HEK293 (cell line): ENCODE data around the gene UBR4.
A peak's percentile ranks its signal among the peaks of the same experiment; 100 is the strongest.

Experiments used
- CTCF ChIA-PET: fragments of 350-600 bp; formaldehyde crosslinking; extraction: SDS; loops from one replicate; lab custom pipeline; 2021; ENCODE audit warnings: antibody characterized with exemption; lab: Yijun Ruan, JAX
- POLR2A ChIA-PET: fragments of 300-600 bp; formaldehyde crosslinking; extraction: SDS; loops from one replicate; lab custom pipeline; 2020; ENCODE audit warnings: antibody characterized with exemption, inconsistent platforms; lab: Yijun Ruan, JAX
- H3K27ac ChIP-seq: fragments of 200-500 bp; sonication (Bioruptor generic); 2 replicates; pipeline ENCODE4 v1.5.1; 2014; ENCODE audit warnings: low read depth, low read length, control low read depth, inconsistent platforms; ENCODE audit errors: extremely low read depth
- H3K36me3 ChIP-seq, 2 experiments: fragments of 200-500 bp in 1 of 2; sonication (Bioruptor generic) in 1 of 2; 1 replicate in 1 of 2; 2 replicates in 1 of 2; pipeline ENCODE4 v1.5.1; 2014 to 2017; ENCODE audit warnings: inconsistent platforms in 2 of 2, low read length in 2 of 2; ENCODE audit not compliant: control insufficient read depth in 2 of 2, insufficient read depth in 1 of 2
- H3K4me1 ChIP-seq: fragments of 200-500 bp; sonication (Bioruptor generic); 2 replicates; pipeline ENCODE4 v1.5.1; 2014; ENCODE audit warnings: mild to moderate bottlenecking, low read length, inconsistent platforms; ENCODE audit not compliant: control insufficient read depth, insufficient read depth
- H3K4me3 ChIP-seq: 2 replicates; pipeline ENCODE4 v1.5.1; 2011; ENCODE audit warnings: low read depth, mild to moderate bottlenecking, control low read depth, low read length, moderate library complexity
- H3K9me3 ChIP-seq: fragments of 200-500 bp; sonication (Bioruptor generic); 2 replicates; pipeline ENCODE4 v1.5.1; 2014; ENCODE audit warnings: low read depth, low read length, inconsistent platforms; ENCODE audit not compliant: control insufficient read depth, insufficient read depth
- BCL6B ChIP-seq: fragments of 450-650 bp; formaldehyde crosslinking; IDR thresholded peaks from 2 replicates; pipeline ENCODE4 v1.5.1; 2017; ENCODE audit warnings: missing biosample characterization, missing genetic modification characterization
- EGR2 ChIP-seq: fragments of 450-650 bp; formaldehyde crosslinking; IDR thresholded peaks from 2 replicates; pipeline ENCODE4 v1.5.1; 2016; ENCODE audit warnings: low read depth, missing biosample characterization, missing genetic modification characterization
- GLIS1 ChIP-seq: fragments of 450-650 bp; formaldehyde crosslinking; IDR thresholded peaks from 2 replicates; pipeline ENCODE4 v1.5.1; 2016; ENCODE audit warnings: missing biosample characterization, missing genetic modification characterization
- KLF1 ChIP-seq: fragments of 450-650 bp; formaldehyde crosslinking; IDR thresholded peaks from 2 replicates; pipeline ENCODE4 v1.5.1; 2016; ENCODE audit warnings: missing biosample characterization, missing genetic modification characterization
- YY1 ChIP-seq: fragments of 450-650 bp; formaldehyde crosslinking; IDR thresholded peaks from 2 replicates; pipeline ENCODE4 v1.5.1; 2018; ENCODE audit warnings: missing biosample characterization, missing genetic modification characterization
- ZBTB11 ChIP-seq: fragments of 450-650 bp; formaldehyde crosslinking; conservative IDR thresholded peaks from 2 replicates; pipeline ENCODE4 v1.5.1; 2016; ENCODE audit warnings: low read depth, missing biosample characterization, missing genetic modification characterization
- ZBTB21 ChIP-seq: fragments of 450-650 bp; formaldehyde crosslinking; IDR thresholded peaks from 2 replicates; pipeline ENCODE4 v1.5.1; 2017; ENCODE audit warnings: missing biosample characterization, missing genetic modification characterization
- ZBTB48 ChIP-seq: fragments of 450-650 bp; formaldehyde crosslinking; IDR thresholded peaks from 2 replicates; pipeline ENCODE4 v1.5.1; 2016; ENCODE audit warnings: missing biosample characterization, missing genetic modification characterization
- ZFHX2 ChIP-seq: fragments of 450-650 bp; formaldehyde crosslinking; conservative IDR thresholded peaks from 2 replicates; pipeline ENCODE4 v1.5.1; 2016; ENCODE audit warnings: missing biosample characterization, missing genetic modification characterization
- ZFP69B ChIP-seq: fragments of 450-650 bp; formaldehyde crosslinking; IDR thresholded peaks from 2 replicates; pipeline ENCODE4 v1.5.1; 2016; ENCODE audit warnings: missing biosample characterization, missing genetic modification characterization
- ZNF112 ChIP-seq: fragments of 450-650 bp; formaldehyde crosslinking; IDR thresholded peaks from 2 replicates; pipeline ENCODE4 v1.5.0; 2017; ENCODE audit warnings: missing biosample characterization, missing genetic modification characterization
- ZNF211 ChIP-seq: fragments of 450-650 bp; formaldehyde crosslinking; IDR thresholded peaks from 2 replicates; pipeline ENCODE4 v1.5.1; 2016; ENCODE audit warnings: low read depth, missing biosample characterization, missing genetic modification characterization
- ZNF350 ChIP-seq: fragments of 450-650 bp; formaldehyde crosslinking; IDR thresholded peaks from 2 replicates; pipeline ENCODE4 v1.5.0; 2017; ENCODE audit warnings: missing biosample characterization, mild to moderate bottlenecking, missing genetic modification characterization
- ZNF366 ChIP-seq: fragments of 450-650 bp; formaldehyde crosslinking; conservative IDR thresholded peaks from 2 replicates; pipeline ENCODE4 v1.5.1; 2016; ENCODE audit warnings: missing biosample characterization, missing genetic modification characterization
- ZNF433 ChIP-seq: fragments of 450-650 bp; formaldehyde crosslinking; IDR thresholded peaks from 2 replicates; pipeline ENCODE4 v1.5.1; 2016; ENCODE audit warnings: missing biosample characterization, missing genetic modification characterization, low read depth
- ZNF529 ChIP-seq: fragments of 450-650 bp; formaldehyde crosslinking; IDR thresholded peaks from 2 replicates; pipeline ENCODE4 v1.5.1; 2017; ENCODE audit warnings: missing genetic modification characterization, missing biosample characterization; ENCODE audit not compliant: insufficient replicate concordance
- ZNF560 ChIP-seq: fragments of 450-650 bp; formaldehyde crosslinking; IDR thresholded peaks from 2 replicates; pipeline ENCODE4 v1.5.1; 2017; ENCODE audit warnings: missing biosample characterization, missing genetic modification characterization, borderline replicate concordance
- ZNF623 ChIP-seq: fragments of 450-650 bp; formaldehyde crosslinking; IDR thresholded peaks from 2 replicates; pipeline ENCODE4 v1.5.1; 2016; ENCODE audit warnings: missing biosample characterization, missing genetic modification characterization
- ZNF777 ChIP-seq: fragments of 450-650 bp; formaldehyde crosslinking; IDR thresholded peaks from 2 replicates; pipeline ENCODE4 v1.5.1; 2017; ENCODE audit warnings: missing biosample characterization, missing genetic modification characterization, borderline replicate concordance

Gene UBR4

GRCh38 chr1:19043579-19044443 lies 166.3 kb downstream of the UBR4 start:
- TF ChIP-seq ZNF112 (tag by site-specific recombination) (no peak), ZNF350 (tag by site-specific recombination) (no peak), ZNF529 (tag by site-specific recombination) (no peak), ZBTB11 (tag by site-specific recombination) (no peak), GLIS1 (tag by site-specific recombination) (no peak), ZNF211 (tag by site-specific recombination) (no peak), ZNF366 (no peak), ZNF623 (tag by site-specific recombination) (no peak), BCL6B (tag by site-specific recombination) (no peak), ZFP69B (no peak), ZBTB48 (tag by site-specific recombination) (no peak), YY1 (tag by site-specific recombination) (no peak), ZNF560 (tag by site-specific recombination) (no peak), ZBTB21 (no peak), ZNF433 (tag by site-specific recombination) (no peak), ZNF777 (tag by site-specific recombination) (no peak)
- no peak overlapping the region for H3K4me3 ChIP-seq
- no peaks in the 10 kb centered on the region for H3K4me1 ChIP-seq
- ChIA-PET POLR2A (interaction anchor here (1.2 kb wide), 1 partner anchor 10 kb away, joined by 3 read pairs; no protein-coding TSS in a partner anchor), CTCF (interaction anchor here (0.7 kb wide), 1 partner anchor 70 kb away, joined by 3 read pairs; no protein-coding TSS in a partner anchor)
- H3K27ac ChIP-seq = no peak overlapping the region
- no peaks in the 10 kb centered on the region for H3K9me3 ChIP-seq
- no peaks in the 10 kb centered on the region for H3K36me3 ChIP-seq

GRCh38 chr1:19042675-19043578 lies 167.1 kb downstream of the UBR4 start:
- H3K4me1 ChIP-seq = no peaks in the 10 kb centered on the region
- no peak overlapping the region for H3K27ac ChIP-seq
- no peak overlapping the region for H3K4me3 ChIP-seq
- CTCF ChIA-PET = interaction anchor here (0.7 to 1.6 kb wide), 2 partner anchors 30 to 71 kb away, joined by 3 to 4 read pairs; no protein-coding TSS in a partner anchor
- peak; percentile 50 for TF ChIP-seq ZFHX2 (tag by site-specific recombination)
- no peak for TF ChIP-seq KLF1 (tag by site-specific recombination)
- peak; percentile 75 for TF ChIP-seq EGR2
- TF ChIP-seq, all 188 proteins: peak for 2
- H3K9me3 ChIP-seq = no peaks in the 10 kb centered on the region
- no peaks in the 10 kb centered on the region for H3K36me3 ChIP-seq
- POLR2A ChIA-PET = no interaction called here
